Activated CD4-positive, alpha-beta T cell treated with anti-CD3 and anti-CD28 coated beads, Interleukin-2, amount 50 U/mL, for 1 hour (primary cell): ENCODE results near the gene TSPAN17.

Source experiments
- DNase-seq: peaks from one replicate; pipeline ENCODE4 v3.0.0-alpha.2; 2020

Gene TSPAN17

DNA sequence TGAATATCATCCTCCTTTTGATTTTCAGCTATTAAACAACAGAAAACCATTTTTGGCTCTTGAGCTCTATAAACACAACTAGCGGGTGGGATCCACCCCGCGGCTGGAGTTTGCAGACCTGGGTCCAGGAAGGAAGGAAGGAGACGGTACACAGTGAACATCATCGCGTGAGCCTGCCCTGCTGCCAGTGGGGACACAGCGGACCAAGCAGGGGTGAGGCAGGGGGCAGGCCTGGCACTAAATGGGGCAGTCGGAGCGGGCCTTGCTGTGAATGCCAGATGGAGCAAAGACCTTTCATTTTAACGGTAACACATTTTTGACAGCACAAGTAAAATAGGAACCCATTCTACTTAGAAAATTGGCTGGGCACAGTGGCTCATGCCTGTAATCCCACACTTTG, 14.4 kb downstream of the TSPAN17 start:
- no peak for DNase-seq

DNA sequence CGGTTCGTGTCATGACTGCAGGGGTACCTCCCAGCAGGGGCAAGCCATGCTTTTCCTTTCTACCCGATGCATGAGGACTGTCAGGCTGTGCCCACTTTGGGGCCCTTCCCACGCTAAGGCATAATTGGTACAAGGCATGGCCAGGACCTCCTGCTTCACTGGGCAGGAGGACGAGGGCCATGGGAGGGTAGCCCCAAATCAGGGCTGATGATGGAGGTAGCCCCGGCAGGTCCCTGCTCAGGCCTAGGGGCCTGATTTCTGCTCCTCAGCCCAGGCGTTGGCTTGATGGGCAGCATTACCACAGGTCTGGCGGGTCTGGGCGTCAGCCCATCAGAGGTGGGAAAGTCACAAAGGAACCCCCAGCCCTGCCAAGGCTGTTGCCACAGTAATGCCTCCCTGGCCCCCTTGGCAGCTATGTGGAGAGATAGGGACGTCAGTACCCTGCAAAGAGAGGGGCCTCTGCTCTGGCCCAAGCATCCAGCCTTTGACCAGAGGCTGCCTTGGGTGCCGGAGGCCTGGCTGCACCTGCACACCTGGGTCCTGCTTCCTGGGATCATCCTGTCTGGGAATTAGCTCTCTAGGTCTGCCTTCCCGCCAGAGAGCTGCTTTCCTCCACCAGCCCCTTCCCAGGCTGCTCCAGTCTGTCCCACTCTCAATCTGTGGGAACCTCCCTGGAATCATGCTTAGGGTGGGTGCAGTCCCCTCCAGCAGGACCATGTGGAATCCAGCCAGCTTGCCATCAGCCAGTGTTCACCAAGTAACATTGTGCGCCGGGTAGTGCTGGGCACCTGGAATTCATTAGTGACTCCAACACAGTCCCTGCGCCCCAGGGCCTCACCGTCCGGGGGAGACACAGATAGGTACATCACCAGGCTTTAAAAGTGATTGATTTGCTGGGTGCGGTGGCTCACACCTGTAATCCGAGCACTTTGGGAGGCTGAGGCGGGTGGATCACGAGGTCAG, 15.4 kb downstream of the TSPAN17 start:
- no peak for DNase-seq

DNA sequence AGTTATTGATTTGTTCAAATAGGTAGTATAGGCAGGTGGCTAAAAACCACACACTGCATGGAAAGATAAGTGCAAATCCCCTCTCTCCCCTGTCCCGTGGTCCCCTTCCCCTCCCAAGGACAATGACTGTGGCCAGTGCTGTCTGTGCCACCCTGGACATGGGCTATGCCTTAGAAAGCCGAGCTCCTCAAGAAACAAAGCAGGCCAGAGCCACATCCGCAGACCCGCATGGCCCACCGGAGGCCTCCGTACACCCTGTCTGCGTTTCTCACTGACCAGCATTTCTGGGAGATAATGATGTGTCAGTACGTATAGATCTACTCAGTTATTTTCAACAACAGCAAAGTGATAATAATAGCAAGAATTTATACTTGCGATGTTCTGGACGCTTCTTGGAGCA, 16.3 kb downstream of the TSPAN17 start:
- DNase-seq, result no peak

DNA sequence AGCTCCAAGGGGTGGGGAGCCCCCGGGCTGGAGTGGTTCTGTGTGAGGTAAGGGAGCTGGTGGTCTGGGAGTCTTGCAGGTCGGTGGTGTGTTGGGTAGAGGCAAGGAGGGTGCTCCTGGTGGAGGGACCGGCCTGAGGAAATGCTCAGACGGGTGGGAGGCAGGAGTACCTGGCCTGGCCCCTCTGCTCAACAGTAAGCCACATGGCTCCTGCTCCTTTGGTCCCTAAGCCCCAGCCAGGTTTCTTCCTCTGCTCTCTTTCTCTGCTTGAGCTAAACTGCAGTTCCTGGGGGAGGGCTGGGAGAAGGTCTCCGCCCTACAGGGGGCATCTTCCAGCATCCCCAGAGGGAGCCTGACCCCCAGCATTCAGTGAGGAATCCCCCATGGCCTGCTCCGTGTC, 17.2 kb downstream of the TSPAN17 start:
- DNase-seq, result no peak

DNA sequence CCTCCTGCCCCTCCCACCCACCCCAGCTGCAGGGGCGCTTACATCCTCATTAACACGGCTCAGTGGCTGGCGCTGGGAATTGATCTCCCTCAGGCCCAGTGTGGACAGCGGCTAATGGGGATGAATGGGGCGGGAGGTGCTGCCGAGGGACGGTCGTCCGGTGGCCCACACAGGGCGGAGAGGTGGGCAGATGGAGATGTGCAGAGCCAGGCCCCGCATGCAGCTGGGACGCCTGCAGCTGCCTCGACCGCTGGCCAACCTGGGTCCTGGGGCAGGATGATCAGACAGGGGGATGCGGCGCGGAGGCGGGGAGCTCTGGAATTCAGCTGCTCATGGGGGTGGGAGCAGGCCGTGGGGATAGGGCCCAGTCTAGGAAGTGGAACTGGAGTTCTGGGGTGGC, 17.6 kb downstream of the TSPAN17 start:
- DNase-seq, result no peak

DNA sequence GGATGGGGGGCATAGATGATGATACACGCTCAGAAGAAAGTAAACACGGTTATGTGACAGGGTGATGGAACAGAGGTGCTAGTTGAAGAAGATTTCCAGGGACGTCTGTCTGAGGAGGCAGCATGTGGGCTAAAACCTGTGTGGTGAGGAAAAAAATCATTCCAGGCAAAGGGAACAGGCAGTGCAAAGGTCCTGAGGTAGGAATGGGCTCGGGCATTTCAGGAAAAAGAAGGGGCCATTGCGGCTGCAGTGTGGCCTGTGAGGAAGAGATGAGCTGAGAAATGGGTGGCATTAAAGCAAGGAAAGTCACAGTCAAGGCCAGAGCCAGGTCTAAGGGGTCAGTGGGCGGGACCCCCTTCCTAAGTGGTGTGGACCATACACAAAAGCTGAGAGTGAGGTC, 18.2 kb downstream of the TSPAN17 start:
- no peak for DNase-seq

DNA sequence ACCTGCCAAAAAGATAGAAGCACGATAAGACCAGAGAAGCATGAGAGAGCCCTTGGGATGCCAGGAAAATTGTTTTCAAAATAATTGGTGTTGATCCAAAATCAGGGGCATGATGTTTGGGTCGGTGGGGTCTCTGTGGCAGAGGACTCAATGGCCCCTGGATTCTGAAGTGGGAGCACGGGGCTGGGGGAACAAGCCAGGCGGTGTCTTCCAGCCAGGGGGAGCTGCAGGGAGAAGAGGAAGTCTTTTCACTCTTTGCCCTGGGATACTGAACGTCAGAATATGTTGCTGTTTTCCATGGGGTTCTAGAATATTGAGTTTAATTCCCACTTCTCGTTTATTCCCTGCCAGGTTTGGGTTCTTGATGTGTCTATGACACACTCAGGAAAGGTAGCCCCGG, 20.4 kb downstream of the TSPAN17 start:
- DNase-seq, result no peak

DNA sequence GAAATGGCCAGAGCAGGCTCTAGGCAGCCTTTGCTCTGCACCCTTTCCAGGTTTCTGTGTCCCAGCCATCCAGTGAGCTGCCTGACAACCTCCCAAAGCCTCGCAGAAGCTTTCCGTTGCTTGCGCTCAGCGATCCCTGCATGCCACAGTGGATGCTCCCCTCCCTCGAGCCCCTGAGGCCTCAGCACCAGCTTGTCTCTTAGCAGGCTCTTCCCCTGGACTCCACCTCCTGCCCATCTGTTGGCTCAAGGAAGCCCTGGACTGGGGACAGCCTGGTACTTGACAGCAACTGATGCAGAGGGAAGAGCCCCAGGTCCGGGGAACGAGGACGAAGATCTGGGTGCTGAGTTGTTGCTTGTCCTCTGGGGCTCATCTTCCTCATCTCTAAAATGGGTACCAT, 23.2 kb downstream of the TSPAN17 start:
- no peak for DNase-seq

DNA sequence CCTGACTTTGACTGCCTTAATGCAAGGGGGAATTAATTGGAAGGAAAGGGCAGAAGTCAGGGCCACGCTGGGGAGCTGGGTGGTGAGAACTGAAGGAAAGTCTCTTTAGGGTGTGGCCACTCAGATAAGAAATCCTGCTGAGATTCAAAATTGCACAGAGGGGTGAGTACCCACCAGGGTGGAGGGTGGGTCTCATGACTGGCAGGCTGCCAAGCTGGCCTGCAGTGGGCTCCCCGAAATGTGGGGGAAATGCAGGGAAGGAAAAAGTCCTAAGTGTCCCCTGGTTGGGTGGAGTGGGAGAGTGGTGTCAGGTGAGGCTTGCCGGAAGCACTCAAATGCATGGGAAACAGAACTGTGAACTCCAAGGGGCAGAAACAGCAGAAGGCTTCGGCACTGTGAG, 24.1 kb downstream of the TSPAN17 start:
- DNase-seq, result no peak

DNA sequence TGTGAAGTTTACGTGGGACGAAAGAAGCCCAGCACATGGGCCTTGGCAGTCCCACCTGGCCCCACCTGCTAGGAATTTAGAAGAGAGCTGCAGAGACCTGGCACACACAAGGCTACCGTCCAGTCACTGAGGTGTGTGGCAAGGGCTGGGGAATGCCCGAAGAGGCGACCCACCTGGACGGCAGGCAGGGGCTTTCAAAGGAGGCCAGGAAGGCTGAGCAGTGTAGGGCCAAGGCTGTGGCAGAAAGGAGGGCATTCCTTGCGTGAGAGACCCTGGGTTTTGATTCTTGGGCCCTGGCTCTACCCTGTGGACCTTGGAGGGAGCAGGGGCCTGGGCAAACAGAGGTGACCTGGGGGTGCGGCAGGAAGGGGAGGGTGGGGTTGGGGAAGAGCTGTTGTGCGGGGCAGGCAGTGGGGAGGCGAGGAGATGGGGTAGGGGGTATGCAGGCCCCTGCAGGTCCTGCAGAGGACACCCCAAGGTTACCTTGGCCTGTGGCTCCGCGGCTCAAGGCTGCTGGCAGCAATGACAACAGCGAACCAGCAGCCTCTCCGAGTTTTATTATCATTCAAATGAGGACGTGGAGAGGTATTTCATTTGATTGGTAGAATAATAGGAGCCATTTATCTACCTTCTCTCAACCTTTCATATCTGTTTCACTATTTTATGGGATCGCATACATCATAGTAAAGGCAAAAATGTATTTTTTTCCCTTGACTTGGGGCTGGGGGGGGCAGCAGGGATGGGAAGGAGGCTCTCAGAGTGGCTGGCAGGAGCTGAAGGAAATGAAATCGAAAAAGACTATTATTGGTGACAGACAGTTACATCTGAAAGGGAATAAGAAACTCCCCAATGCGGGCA, 24.8 kb downstream of the TSPAN17 start:
- no peak for DNase-seq

DNA sequence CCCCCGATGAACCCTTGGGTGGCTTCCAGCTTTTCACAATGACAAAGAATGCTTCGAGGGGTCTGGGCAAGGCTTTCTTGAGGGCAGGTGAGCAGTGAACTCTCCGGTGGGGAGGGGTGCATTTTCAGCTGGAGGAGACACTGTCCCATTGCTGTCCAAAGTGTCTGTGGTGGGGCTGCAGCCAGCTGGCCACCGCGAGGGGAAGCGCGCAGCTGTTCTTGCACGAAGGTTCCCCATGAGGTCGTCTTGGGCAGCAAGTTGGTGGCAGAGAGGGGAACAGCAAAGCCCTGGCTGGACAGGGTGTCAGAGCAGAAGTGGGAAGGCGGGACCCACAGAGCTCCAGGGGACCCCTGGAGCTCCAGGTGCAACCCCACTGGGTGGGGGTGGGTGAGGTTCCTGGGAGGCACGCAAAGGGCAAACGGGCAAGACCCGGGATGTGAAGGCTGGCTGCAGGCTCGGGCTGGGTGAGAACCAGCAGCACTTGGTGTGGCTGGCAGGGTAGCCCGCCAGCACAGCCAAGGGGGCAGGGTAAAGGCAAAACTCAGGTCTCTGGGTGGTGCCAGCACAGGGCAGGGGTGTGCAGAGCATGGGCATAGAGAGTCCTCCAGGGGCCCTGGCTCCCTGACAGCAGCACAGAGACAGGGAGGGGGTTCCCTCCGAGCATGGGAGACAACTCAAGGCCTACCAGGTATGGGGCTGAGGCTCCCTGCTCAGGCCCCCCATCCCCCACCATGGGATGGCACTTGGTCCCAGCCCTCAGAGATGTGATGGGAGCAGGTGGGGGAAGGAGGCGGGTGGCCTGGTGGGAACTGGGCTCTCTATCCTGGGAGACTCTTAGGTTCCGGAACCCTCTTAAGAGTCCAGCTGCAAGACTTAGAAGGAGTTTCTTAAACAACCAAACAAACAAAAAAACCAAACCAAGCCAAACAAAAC, 26.6 kb downstream of the TSPAN17 start:
- no peak for DNase-seq

DNA sequence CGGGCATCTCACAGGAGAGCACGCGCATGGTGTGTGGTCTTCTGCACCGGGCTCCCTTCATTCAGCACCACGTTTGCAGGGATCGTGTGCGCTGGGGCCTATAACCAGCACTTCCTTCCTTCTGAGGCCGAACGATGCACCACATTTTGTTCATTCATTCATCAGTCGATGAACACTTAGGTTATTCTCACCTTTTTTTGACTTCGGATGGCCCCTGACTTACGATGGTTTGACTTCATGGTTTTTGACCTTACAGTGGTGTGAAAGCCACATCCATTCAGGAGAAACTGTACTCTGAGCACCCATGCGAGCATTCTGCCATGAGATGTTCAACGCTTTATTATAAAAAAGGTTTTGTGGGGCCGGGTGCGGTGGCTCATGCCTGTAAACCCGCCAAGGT, 27.5 kb downstream of the TSPAN17 start:
- DNase-seq, result no peak

DNA sequence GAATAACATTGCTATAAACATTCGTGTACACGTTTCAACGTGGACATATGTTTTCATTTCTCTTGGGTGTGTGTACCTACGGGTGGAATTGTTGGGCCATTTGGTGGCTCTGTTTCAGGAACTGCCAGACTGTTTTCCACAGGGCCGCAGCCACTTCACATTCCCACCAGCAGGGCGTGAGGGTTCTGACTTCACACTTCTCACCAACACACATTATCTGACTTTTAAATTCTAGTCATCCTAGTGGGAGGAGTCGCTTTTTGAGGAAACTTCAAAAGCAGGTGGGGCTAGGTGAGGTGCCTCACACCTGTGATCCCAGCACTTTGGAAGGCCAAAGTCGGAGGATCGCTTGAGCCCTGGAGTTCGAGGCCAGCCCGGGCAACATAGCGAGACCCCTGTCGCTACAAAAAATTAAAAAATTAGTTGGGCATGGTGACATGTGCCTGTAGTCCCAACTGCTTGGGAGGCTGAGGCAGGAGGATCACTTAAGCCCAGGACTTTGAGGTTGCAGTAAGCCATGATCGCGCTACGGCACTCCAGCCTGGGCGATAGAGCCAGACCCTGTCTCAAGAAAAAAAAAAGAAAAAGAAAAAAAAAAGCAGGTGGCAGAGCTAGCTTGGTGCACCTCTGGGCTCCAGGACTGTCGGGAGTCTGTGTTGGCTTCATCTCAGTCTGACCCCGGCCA, 28.5 kb downstream of the TSPAN17 start:
- no peak for DNase-seq

DNA sequence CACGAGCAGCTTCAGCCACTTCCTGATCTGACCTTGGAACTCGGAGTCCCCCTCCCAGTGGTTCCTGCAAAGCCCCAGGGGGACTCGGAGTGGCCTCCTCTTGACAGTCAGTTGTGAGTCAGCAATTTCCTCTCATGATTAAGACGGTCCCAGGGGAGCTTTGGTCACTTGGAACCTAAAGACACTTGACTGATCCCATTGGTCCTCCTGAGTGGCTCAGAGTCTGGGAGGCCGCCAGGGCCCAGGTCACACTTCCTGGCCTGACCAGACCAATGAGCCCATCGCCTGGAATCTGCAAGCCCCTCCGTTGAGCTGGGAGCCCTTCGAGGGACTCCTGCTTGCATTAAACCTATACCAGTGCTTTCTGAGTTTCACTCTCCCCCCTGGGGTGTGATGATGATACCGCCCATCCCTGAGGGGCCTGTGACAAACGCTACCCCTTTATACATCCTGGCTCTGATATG, 29.1 kb downstream of the TSPAN17 start:
- no peak for DNase-seq

DNA sequence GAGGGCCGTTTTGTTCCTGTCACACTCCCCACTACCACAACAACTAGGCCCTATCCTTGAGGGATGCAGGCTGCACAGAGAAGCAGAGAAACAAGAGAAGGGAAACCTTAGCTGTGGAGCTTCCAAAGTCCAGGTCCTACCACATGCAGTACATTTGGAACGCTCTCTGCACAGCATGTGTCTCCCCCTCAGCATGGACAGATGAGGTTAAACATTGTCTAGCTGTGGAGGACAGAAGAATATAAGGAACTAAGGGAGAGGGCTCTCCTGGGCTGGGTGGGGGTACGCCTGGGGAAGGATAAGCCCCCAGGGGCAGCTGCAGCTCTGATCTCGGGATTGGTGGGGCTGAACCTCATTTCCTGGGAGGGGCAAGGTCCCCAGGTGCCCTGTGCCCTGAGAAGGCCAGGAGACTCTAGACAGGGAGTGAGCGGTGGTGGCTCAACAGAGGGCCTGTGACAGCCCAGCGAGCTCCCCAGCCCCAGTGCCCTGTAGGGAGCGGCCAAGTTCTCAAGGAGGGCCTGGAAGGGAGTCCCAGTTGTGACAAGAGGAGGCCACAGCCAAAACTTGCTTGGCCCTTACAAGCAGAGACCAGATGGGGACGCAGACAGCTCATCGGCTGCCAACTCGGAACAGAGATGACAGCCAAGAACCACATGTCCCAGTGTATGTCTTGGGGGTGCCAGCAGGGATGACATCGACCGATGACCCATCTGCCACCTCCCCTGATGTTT, 30.1 kb downstream of the TSPAN17 start:
- no peak for DNase-seq

DNA sequence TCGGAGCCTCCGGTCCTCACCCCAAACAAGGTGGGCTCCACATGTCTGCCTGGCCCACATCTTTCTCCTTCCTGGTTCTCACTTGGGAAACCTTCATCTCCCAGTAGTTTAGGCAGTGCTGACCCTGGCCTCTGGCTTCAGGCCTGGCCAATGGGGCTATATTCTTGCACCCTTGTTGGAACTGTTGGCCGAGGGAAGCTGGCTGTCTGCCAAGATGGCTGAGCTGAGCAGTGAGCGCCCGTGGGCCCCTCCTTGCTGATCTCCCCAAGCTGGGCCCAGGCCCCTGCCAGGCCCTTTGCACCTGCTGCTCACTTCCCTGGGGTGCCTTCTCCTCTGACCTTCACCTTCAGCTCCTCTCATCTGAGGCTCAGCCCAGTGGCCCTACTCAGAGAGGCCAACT, 31.3 kb downstream of the TSPAN17 start:
- DNase-seq, result no peak

DNA sequence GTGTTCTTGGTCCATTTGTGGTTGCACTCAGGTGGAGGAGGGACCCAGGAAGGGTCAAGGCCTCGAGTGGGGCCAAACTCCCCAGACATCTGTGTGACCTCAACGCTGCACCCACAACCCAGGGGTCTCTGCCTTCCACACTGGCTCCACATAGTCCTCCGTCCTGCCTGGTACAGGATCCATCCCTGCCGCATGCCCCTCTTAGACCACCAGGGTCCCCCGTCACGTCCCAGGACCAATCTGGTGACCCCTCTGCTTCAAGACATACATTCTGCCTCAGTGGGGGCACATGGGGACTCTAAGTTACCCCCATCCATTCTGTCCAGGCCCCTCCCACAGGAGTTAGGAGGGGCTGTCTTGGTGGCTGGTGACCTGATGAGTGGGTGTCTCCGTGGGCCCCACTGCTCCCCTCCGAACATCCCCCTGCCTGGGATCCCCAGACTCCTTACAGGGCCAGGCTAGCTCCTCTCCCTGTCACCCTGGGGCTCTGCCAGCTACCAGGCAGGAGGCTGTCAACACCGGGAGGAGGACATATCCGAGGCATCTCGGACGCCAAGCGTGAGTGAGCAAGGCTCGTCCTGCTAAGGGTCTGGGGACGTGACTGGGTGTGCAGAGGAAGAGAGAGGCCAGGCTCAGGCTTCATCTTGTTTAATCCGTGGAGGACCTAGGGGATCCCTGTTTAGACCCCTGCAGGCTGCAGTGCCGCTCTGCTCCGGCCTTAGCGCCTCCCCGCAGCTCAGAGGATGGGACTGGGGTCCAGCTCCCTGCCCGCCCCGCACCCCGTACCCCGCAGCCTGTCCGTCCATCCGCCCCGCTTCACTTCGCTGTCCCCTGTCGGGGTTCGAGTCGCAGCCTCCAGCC, 32.3 kb downstream of the TSPAN17 start:
- no peak for DNase-seq

DNA sequence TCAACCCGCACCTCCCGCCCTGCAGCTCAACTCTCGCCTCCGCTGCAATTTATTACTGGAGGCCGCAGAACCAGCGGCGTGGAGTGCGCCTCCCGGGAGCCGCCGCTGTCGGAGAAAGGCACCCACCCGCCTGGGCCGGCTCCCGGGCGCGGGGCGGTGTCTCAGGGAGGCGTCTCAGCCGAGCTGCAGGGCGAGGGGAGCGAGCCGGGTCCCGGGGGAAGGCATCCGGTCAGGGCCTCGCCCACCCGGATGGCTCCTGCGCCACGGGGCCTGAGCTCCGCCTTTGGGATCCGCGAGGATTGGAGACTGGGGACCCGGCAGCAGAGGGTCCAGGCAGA, 32.9 kb downstream of the TSPAN17 start:
- DNase-seq, result no peak

DNA sequence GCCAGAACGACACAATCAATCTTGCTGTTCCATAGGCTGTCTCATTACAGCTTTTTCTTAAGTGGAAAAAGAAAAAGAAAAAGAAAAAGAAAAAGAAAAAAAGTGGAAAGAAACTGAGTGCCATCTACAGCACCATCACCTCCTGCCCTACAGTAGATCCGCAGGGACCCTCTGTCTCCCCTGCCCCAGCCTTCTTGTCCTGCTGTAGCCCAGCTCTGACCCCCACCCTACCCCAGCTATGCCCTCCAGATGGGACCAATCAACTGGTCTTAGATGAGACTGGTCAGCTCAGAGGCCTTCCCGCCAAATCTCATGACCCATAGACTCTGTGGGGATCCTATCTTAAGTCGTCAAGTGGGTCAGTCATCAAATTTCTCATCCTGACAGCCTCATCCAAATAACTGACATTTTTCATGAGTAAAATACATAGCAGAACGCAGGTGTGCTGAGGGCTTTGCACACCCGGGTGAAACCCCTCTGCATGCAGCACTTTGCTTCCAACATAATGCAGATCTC, 34.8 kb downstream of the TSPAN17 start:
- no peak for DNase-seq

DNA sequence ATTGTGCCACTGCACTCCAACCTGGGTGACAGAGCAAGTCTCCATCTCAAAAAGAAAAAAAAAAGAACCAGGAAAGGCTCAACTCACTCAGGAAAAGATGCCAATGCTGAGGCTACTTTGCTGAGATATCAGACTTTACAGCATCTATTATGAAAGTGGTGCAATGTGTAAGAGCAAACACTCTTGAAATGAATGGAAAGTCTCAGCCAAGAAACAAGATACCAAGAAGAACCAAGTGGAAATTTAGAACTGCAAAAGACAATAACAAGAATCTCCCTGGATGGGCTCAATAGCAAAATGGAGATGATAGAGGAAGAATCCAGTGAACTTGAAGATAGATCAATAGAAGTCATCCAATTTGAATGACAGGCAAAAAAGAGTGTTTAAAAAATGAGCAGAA, 37.7 kb downstream of the TSPAN17 start:
- no peak for DNase-seq
